ENCODE results near the gene METTL14. TPM values are rescaled to one million over a fixed set of nuclear protein-coding genes. Genes with fewer than 3 reads are reported as not detected.

Gene METTL14
- polyA plus RNA-seq, 1 donor (not counting 4 experiments of a cell fraction or from before 2014, with no cell fraction given) = 25.8 TPM

DNA sequence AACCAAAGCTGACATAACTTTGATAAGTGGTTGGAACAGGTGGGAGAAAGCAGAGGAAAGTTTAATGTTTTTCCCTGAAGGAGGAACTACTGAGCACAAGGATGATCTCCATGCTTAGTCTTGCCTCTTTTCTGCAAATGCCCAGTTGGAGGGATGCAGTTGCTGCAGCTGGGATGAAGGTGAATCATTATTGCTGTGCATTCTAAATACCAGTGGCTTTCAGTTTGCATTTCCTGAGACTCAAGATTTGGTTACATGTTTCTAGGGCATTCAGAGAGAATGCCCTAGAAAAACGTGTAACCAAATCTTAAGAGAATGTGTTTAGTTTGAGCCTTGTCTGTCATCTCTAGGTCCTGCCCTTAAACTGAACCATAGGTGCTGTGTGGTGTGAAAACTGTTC lies 42.2 kb downstream of the METTL14 start:
- TF ChIP-seq EZH2 (IDR thresholded peaks at IDR 0.05; ENCODE audit: low read length) = no peak
- TF ChIP-seq CTCF (optimal IDR thresholded peaks at IDR 0.05 in 1 of 3, IDR thresholded peaks at IDR 0.05 in 1 of 3, conservative IDR thresholded peaks at IDR 0.05 in 1 of 3; ENCODE audit: extremely low read depth in 1 of 3, insufficient read depth in 2 of 3, low read length in 3 of 3) = no peak
- Histone ChIP-seq H3K27me3 (ENCODE audit: control insufficient read depth, extremely low read depth, insufficient read depth, low read length) (no peaks in the 10 kb centered on the region), H3K4me2 (ENCODE audit: control insufficient read depth, extremely low read depth, insufficient read depth, low read depth, low read length) (no peak overlapping the region), H3K9me1 (ENCODE audit: control insufficient read depth, extremely low read depth, insufficient read depth, low read length) (no peaks in the 10 kb centered on the region), H3K27ac (ENCODE audit: control insufficient read depth, insufficient read depth, low read length) (no peak overlapping the region), H3K9ac (ENCODE audit: control insufficient read depth, extremely low read depth, insufficient read depth, low read length) (no peak overlapping the region), H3K9me3 (ENCODE audit: control insufficient read depth, low read depth, low read length) (no peaks in the 10 kb centered on the region), H2AFZ (ENCODE audit: control insufficient read depth, low read length) (no peak overlapping the region), H3K4me3 (ENCODE audit: control insufficient read depth in 2 of 3, extremely low read depth in 1 of 3, insufficient read depth in 2 of 3, low read depth in 1 of 3, low read length in 3 of 3) (no peak overlapping the region), H3K36me3 (ENCODE audit: control insufficient read depth in 2 of 2, extremely low read depth in 1 of 2, insufficient read depth in 2 of 2, low read length in 2 of 2) (peaks cover 18 to 40% of the 10 kb centered on the region in 2 experiments), H3K4me1 (ENCODE audit: control insufficient read depth, extremely low read depth, insufficient read depth, low read length) (no peaks in the 10 kb centered on the region), H4K20me1 (ENCODE audit: control insufficient read depth, extremely low read depth, insufficient read depth, low read length) (no peaks in the 10 kb centered on the region), H3K79me2 (ENCODE audit: control insufficient read depth, insufficient read depth, low read length) (no peaks in the 10 kb centered on the region)
- DNase-seq (ENCODE audit: low read depth, low spot score) = no peak
- FAIRE-seq = no peak
- dilution Hi-C loops (cut with MboI; ENCODE audit: extremely low pct_ligation_motif_present, low sequenced_read_pairs) = no loop called here

GRCh38 chr4:118729287-118730286 lies 44.4 kb downstream of the METTL14 start:
- no peaks in the 10 kb centered on the region for H3K9me1 ChIP-seq (ENCODE audit: control insufficient read depth, extremely low read depth, insufficient read depth, low read length)
- peaks cover 18 to 40% of the 10 kb centered on the region in 2 experiments for H3K36me3 ChIP-seq (ENCODE audit: control insufficient read depth in 2 of 2, extremely low read depth in 1 of 2, insufficient read depth in 2 of 2, low read length in 2 of 2)
- H3K4me2 ChIP-seq (ENCODE audit: control insufficient read depth, extremely low read depth, insufficient read depth, low read depth, low read length) = no peak overlapping the region
- dilution Hi-C loops (cut with MboI; ENCODE audit: extremely low pct_ligation_motif_present, low sequenced_read_pairs) = no loop called here
- H3K9ac ChIP-seq (ENCODE audit: control insufficient read depth, extremely low read depth, insufficient read depth, low read length) = no peak overlapping the region
- no peak overlapping the region for H2AFZ ChIP-seq (ENCODE audit: control insufficient read depth, low read length)
- TF ChIP-seq EZH2 (IDR thresholded peaks at IDR 0.05; ENCODE audit: low read length) = no peak
- TF ChIP-seq CTCF (optimal IDR thresholded peaks at IDR 0.05 in 1 of 3, IDR thresholded peaks at IDR 0.05 in 1 of 3, conservative IDR thresholded peaks at IDR 0.05 in 1 of 3; ENCODE audit: extremely low read depth in 1 of 3, insufficient read depth in 2 of 3, low read length in 3 of 3) = no peak
- FAIRE-seq (no peak), DNase-seq (ENCODE audit: low read depth, low spot score) (no peak)
- peaks cover 7% of the 10 kb centered on the region for H3K4me1 ChIP-seq (ENCODE audit: control insufficient read depth, extremely low read depth, insufficient read depth, low read length)
- no peaks in the 10 kb centered on the region for H4K20me1 ChIP-seq (ENCODE audit: control insufficient read depth, extremely low read depth, insufficient read depth, low read length)
- H3K79me2 ChIP-seq (ENCODE audit: control insufficient read depth, insufficient read depth, low read length) = no peaks in the 10 kb centered on the region
- no peak overlapping the region for H3K27ac ChIP-seq (ENCODE audit: control insufficient read depth, insufficient read depth, low read length)
- no peaks in the 10 kb centered on the region for H3K9me3 ChIP-seq (ENCODE audit: control insufficient read depth, low read depth, low read length)
- no peak overlapping the region for H3K4me3 ChIP-seq (ENCODE audit: control insufficient read depth in 2 of 3, extremely low read depth in 1 of 3, insufficient read depth in 2 of 3, low read depth in 1 of 3, low read length in 3 of 3)
- H3K27me3 ChIP-seq (ENCODE audit: control insufficient read depth, extremely low read depth, insufficient read depth, low read length) = no peaks in the 10 kb centered on the region
